ENCODE results near the gene GPATCH2L. TPM values are rescaled to one million over a fixed set of nuclear protein-coding genes. Genes with fewer than 3 reads are reported as not detected.

The GPATCH2L gene
- total RNA-seq, 1 donor from 2014 or later, result 85.6 TPM

GRCh38 chr14:76257111-76257803 lies 105.5 kb downstream of the GPATCH2L start:
- no peak for DNase-seq (ENCODE audit: low read depth)

- DNase-seq (ENCODE audit: low read depth), result no peak
Observed at GRCh38 chr14:76257842-76258397, 106.2 kb downstream of the GPATCH2L start.

- DNase-seq (ENCODE audit: low read depth), result no peak
Observed at GRCh38 chr14:76259029-76259735, 107.5 kb downstream of the GPATCH2L start.

- DNase-seq (ENCODE audit: low read depth), result no peak
Observed at GRCh38 chr14:76260749-76261148, 109.0 kb downstream of the GPATCH2L start.

- DNase-seq (ENCODE audit: low read depth), result no peak
Observed at GRCh38 chr14:76261371-76261811, 109.7 kb downstream of the GPATCH2L start.

- no peak for DNase-seq (ENCODE audit: low read depth)
Observed at GRCh38 chr14:76262641-76263040, 110.9 kb downstream of the GPATCH2L start.

Other genes with a start within 250 kb of the GPATCH2L start
- 2.6 and 4.2 TPM in 2 replicates for gene TGFB3, start 169.9 kb upstream of the GPATCH2L start, total RNA-seq
- 30.2 and 30.7 TPM in 2 replicates for gene IFT43, start 166.2 kb upstream of the GPATCH2L start, total RNA-seq
- not detected in 2 replicates for gene ESRRB, start 224.2 kb downstream of the GPATCH2L start, total RNA-seq